HG03159 (cell line): ENCODE data around the gene CLEC9A.

Source experiments
- ATAC-seq: cut with Tn5 transposase; IDR thresholded peaks from one replicate; pipeline ENCODE4 v1.9.1; 2021; ENCODE audit warnings: mild to moderate bottlenecking, moderate library complexity; ENCODE audit not compliant: unreplicated experiment

CLEC9A gene

DNA sequence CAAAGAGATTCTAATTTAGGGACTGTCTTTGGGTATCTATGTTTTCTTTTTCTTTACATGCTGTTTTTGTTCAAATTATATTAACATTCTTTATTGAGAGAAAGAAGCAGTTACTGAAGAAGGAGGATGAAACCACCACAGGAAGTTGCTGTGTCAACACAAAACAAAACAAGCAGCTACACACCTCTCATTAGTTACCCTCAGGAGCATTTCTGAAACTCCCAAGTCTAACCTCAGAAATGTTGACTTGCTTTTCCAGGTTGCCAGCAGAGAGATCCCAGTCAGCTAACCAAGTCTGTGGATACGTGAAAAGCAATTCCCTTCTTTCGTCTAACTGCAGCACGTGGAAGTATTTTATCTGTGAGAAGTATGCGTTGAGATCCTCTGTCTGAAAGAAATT, 34.8 kb downstream of the CLEC9A start:
- no peak for ATAC-seq

DNA sequence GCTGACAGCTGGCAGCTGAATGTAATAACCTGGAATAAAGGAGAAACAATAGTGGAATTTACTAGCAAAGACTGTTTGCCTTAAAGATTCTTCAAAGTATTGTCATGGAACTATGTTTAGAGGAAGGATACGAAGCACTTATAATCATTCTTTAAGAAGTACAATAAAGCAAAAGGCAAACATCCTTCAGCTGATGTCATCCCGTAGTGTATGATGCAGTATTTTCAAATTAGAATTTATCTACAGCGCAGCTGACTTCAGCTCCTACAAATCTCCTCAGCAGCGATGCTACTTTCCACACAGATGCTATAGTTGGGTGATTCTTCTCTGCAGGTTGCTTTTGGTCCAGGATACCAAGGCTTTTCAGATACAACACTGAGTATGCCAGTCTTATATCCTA, 36.8 kb downstream of the CLEC9A start:
- ATAC-seq, result no peak

DNA sequence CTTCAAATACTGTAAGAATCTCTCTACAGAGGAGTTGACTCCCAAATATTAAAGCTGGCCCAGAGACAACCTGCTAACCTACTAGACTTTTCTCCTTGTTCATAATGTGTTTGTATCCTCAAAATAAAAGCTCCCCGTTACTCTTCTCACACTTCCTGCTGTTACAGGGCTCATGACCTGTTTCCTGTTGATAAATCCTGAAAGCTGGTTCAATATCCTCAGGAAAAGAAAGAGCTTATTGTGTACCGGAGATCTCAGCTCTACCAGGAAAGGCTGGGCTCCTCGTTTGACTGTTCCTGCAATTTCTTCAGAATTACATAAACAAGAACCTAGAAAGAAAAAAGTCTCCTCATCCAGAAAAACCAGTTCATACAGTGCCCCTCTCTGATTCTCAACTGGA, 37.5 kb downstream of the CLEC9A start:
- no peak for ATAC-seq

DNA sequence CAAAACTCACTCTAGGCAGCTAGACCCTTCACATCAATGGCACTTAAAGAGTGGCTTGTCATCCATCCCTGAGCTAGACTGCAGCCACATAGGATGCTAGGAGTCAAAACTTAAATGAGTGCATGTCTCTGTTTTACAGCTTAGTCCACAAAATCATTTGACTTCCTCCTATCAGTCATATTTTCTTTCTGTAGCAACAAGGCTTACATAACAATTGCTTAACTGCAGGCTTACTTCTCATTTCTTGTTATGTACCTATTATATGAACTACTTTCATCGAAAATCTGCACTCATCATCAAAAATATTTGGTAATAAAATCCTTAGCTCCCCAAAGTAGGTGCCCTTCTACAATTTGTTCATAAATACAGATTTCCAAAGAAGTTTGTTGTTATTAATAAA, 38.2 kb downstream of the CLEC9A start:
- ATAC-seq, result no peak

DNA sequence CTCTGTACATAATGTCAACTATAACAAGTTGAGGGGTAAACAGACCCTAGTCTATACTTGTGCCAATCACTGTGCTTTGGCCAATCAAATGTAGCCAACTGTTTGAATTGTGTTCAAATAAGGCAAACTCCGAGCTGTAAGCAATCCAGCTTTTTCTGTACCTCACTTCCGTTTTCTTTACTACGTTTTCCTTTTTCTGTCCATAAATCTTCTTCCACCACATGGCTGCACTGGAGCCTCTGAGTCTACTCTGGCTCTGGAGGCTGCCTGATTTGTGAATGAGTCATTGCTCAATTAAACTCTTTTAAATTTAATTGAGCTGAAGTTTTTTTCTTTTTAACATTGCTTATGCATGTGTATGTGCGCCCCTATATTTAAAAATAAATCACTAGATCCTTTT, 38.6 kb downstream of the CLEC9A start:
- no peak for ATAC-seq

DNA sequence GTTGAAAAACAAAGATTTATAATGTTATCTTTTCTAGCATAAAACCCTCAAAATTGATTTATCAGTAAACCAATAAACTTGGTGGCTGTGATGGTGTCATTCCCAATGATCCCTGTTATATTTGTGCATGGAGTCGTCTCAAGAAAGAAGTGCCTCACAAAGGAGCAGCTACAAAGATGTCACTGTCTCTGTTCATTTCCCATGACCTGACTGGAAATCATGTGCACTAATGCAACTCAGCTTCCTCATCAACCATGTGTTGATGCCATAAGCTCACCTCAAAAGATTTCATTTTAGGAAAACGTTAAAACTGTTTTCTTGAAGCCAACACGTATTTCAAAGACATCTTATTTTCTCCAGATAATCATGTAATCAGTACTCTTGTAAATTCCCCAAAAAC, 39.5 kb downstream of the CLEC9A start:
- no peak for ATAC-seq

DNA sequence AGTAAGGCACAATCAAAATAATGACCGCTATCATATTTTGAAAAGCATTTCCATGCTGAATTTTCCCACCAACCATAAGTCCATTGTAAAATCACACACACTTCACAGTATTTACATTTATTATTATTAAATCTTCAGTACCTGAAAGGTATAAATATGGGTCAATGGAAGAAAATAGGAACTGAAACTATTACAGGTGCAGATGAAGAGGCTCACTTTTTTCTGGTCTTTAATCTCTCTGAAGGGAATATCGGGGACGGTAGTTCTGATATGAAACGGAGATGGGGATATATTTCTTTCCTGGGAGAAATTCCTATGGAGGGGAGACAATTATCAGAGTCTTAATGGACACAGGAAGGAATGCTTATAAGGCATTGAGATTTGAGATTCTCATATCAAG, 39.9 kb downstream of the CLEC9A start:
- ATAC-seq, result no peak

DNA sequence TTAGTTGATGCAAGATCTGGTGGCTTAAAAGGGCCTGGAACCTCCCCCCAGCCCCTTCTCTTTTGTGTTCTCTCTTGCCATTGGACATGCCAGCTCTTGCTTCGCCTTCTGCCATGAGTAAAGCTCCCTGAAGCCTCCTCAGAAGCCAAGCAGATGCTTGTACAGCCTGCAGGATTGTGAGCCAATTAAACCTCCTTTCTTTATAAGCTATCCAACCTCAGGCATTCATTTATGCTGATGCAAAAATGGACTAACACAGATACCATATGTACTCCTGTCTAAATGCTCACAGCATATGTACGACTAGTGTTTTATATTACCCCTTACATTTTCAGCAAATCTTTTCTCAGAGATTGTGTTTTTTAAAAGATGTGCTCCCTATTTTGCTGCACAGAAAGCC, 41.6 kb downstream of the CLEC9A start:
- ATAC-seq, result no peak

DNA sequence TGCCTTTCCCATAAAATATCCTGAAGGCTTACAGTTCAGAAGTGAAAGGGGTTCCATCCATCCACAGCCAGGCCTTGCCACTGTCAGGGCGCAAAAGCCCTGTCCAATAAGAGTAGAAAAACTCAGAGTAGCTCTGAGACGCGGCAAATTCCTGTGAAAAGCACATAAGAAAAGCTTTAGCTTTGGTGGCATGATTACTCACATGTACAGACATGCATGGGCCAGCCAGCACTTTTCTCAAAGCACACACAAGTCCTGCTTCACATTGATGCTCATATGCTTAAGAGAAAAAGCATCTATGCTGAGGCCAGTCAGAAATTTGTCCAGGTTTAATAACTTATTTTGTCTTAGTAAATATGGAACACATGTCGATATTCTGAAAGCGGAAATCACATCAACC, 42.8 kb downstream of the CLEC9A start:
- no peak for ATAC-seq

DNA sequence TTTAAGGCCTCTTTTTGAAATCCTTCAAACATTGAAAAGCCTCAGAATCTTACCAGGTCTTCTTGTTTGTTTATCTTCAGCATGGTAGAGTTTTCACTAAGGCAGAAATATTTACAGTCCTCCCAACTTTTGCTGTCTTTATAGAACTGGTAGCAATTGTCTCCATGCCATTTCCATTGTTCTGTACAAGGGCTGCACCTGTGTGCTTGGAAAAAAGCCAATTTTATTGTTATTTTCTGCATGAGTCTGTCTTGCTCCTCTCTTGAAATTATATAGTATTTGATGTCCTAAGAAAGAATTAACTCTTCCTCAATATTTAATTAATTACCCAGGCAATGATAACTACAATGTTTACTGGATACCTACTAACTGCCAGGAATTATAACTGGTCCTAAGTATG, 45.0 kb downstream of the CLEC9A start:
- no peak for ATAC-seq

DNA sequence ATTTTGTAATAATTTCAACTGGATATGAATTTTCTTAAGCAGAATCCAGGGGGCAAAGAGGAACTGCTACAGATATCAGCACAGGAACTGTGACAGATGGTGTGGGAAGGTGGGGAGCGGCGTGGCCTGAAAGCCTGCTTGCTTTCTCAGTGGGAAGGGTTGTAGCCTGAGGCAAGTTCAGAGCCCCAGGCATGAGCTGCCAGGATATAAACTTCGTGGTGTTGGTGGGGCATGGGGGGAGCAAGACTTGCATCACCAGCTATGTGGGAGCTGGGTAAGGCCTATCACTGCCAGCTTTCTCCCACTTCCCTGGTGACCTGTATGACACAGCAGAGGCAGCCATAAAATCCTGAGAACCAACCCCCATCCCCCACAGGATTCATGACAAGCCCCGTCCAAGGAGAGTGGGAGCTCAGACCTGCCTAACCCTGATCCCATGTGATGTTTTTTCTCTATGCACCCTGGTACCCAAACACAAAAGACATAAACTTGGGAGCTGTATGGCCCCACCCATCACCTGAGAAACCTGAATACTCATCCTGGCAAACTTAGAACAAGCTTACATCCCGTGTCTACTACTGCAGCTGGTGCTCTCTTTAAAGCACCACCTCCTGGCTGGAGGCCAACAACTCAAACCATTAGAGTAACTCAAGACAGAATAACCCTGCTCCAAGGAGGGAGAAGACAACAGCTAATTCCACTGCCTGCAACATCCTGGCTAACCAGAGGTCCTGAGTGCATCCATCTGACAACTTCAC, 51.8 kb downstream of the CLEC9A start:
- no peak for ATAC-seq

DNA sequence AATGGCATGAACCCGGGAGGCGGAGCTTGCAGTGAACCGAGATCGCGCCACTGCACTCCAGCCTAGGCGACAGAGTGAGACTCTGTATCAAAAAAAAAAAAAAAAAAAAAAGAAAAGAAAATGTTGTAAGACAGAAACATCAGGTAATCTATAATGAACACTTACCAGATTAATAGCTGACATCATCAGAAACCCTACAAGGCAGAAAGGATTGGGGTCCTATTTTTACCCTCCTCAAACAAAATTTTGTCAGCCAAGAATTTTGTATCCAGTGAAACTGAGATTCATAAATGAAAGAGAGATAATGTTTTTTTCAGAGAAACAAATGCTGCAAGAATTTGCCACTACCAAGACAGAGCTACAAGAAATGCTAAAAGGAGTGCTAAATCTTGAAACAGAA, 54.3 kb downstream of the CLEC9A start:
- ATAC-seq, result no peak

DNA sequence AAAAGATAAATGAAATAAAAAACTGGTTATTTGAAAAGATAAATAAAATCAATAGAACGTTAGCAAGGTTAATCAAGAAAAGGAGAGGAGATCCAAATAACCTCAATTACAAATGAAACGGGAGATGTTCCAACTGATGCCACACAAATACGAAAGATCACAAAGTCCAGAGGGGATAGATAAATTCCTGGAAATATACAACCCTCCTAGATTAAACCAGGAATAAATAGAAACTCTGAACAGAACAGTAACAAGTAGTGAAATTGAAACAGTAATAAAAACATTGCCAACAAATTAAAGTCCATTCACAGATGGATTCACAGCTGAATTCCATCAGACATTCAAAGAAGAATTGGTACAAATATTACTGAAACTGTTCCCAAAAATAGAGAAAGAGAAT, 55.9 kb downstream of the CLEC9A start:
- no peak for ATAC-seq

DNA sequence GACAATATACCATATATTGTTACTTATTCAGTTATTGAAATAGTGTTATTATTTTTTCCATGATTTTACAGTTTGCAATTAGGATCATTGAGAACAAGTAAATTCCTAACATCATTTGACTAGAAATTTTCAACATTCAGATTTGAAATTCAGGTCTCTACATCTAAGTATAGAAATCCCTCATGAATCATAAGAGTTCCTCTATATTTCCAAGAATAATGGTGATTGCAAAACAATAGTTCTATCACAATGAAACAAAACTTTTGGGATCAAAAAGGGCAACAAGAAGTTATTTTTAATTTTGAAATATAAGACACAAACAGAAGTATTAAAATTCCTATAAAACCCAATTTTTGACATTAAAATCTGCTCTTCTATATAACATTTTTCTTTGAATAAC, 57.5 kb downstream of the CLEC9A start:
- ATAC-seq, result no peak

DNA sequence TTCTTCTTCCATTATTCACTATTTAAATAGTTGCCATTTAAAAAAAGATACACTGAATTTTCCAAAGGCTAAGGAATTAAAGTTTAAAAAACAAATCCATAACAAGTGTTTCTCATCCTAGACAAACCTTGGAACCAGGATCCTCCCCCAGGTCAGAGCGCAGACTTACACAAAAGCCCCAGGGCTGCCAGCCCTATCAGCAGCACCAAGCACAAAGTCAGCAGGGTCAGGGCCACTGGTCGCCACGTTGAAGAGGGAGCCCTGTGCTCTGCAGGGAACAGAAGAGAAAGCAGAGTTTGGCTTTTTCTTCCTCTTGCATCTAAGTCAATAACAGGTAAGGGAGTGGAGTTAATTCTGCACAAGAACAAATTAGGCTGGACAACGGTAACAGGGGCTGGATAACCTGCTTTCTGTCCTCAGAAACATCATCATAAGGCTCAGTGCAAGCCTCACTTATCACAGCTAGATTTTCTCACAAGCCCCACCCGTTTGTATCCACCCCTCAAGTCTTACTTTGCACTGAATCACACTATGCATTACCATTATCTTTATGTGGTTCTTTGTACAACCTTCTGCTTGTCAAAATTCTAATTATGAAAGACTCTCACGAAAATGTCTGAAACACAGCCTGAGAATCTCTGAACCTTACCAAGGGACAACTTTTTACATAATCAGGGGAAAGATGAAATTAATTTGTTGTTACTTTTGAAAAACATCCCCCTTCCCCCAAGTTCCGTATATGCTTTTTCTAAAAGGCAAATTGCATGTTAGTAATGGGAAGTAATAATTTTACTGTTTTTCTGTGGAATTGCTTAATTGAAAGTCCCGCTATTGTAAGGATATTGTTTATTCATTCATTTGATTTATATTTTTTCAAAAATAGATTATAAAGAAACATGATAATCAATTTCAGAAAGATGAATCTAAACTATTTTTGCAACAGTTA, 58.7 kb downstream of the CLEC9A start:
- ATAC-seq, result no peak

DNA sequence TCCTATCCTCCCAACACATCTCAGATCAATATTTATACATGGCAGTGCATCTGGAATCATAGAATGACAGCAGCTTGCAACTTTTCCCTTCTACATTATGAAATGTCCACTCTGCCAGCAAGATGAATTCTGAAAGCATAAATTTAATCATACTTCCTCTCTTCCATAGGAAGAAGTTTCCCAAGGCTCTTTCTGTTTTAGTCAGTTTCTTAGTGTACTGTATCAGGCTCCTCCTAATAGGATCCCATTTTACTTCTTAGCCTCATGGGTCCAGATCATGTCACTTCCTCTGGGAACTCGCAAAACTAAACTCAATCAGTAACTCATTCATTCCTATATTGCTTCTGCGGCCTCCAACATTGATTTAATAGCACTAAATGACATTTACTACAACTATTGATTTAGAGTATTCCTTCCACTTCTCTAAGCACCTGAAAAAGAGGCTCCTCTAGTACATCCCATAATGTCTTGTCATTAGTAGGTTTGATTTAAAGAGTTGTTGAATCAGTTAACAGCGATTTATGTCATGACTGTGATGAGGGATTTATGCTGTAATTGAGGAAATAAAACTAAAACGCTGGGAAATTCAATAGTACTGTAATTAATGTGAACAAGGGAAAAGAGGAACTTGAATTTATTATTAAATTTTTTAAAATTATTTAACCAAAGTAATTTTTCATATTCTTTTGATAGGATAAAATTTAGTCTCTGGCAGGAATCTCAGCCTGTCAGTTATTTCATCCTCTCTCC, 64.3 kb downstream of the CLEC9A start:
- ATAC-seq, result no peak

DNA sequence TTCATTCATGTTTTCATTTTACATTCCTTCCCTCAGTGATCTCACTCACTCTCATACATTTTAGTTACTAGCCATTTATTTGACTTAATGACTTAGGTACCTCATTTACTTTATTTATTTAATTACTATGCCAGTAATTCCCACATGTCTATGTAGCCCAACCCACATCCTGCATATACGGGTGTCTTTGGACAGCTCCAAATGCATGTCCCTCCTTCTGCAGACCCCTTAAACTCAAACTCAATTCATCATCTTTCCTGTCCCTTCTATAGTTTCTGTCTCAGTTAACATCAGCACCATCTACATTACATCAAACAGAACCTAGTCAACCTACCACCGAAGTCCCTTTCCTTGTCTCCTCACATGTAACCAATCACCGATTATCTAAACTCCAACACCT, 65.5 kb downstream of the CLEC9A start:
- no peak for ATAC-seq

DNA sequence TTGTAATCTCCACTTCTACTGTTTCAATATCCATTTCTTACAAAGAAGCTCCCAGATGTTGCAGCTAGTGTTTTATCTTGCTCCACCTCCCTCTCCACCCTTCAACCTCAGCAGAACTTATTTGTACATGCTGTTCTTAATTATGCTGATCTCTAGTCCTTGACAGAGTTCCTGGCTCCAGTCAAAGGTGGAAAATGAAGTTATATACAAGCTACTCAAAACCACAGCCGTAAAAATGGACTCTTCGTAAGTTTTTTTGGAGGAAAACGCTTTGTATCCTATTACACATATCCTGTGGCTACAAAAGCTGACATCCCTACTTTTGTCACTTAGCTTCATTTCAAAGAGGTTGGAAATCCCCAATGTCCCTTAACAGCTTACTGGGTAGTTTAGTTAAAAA, 67.0 kb downstream of the CLEC9A start:
- ATAC-seq, result no peak

DNA sequence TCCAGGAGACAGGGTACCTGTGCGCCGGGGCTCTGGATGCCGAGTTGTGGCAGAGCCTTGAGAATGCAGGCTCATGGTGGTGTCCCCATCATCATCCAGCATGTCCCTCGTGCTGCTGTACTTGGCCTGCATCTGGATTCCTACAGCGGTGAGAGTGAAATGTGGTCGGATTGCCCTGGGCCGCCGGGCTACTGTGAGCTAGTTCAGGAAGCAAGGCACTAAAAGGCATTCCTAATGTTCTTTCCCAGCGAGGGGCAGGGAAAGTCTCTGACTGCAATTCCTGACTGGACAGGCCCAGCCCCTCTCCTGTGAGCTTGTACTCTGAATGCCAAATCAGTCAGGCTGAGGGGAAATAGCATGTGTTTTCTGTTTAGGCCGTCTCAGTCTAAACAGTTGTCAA, 68.3 kb downstream of the CLEC9A start, which contains the start of gene CLEC1A:
CLEC1A (minus strand) TSS at position 195 of the 400 bp plus-strand sequence; CDS start at position 132, 63 bp downstream.
- ATAC-seq, result no peak

DNA sequence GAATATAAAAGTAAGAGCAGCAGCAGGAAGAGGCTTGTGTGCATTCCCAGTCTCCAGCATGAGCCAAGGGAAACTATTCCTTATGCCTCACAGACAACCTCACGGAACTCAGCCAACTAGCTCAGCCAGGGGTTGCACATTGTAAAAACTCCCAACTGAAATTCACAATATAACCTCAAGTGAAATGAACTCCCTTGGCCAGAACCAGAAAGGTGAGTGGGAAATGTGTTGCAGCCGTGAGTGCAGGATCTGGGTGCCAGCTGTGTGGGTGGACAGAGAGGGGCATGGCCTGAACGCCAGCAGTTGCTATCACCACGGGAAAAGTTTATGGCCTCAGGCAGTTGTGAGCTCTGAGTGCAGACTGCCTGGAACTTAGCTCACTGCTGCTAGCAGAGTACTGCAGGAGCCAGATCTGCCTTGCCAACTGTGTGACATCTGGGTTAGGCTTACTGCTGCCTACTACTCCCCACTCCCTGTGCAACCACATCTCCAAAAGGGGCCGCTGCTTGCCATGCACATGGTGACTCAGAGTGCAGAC, 70.6 kb downstream of the CLEC9A start:
- ATAC-seq, result no peak

DNA sequence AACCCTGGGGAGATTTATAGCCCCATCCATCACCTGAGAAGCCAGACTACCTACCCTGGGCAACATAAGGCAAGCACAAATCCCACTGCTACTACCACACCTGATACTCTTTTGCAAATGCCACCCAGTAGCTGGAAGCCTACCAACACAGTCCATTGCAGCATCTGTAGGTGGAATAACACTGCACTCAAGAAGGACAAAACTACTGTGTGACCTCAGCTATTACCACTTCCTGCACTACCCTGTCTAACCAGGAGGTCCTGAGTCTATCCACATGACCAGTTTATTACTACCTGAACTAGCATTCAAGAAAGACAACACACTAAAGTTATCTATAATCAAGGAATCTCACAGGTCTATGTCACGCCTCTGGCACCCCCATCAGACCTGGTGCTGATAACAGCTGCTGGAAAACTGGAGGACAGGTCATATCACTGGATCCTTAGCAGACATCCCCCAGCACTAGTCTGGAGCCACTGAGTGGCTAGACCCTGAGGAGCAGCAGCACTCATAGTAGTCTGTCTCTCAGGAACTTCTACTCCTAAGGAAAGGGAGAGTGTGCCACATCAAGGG, 71.3 kb downstream of the CLEC9A start:
- ATAC-seq, result no peak
